Esophagus muscularis mucosa (tissue), 4 donors: Measurements from ENCODE around the gene ZNF79.

ENCODE experiments used
- EP300 ChIP-seq: sonication (generic); formaldehyde crosslinking; IDR thresholded peaks from one replicate; pipeline ENCODE4 v1.6.1; 2017; ENCODE audit warnings: antibody characterized with exemption
- POLR2A ChIP-seq: fragments of 450-650 bp; IDR thresholded peaks from one replicate; pipeline ENCODE4 v1.6.1; 2017; ENCODE audit warnings: antibody characterized with exemption, moderate library complexity, mild to moderate bottlenecking, low read depth
- TF ChIP-seq, protein P1 (sequence below), 3 experiments: fragments of 200-600 bp in 2 of 3; fragments of 450-650 bp in 1 of 3; sonication (generic) in 2 of 3; IDR thresholded peaks; one replicate each; pipeline ENCODE4 v1.5.1; 2017 to 2019; ENCODE audit warnings: antibody characterized with exemption in 3 of 3, mild to moderate bottlenecking in 2 of 3, moderate library complexity in 1 of 3

DNA sequence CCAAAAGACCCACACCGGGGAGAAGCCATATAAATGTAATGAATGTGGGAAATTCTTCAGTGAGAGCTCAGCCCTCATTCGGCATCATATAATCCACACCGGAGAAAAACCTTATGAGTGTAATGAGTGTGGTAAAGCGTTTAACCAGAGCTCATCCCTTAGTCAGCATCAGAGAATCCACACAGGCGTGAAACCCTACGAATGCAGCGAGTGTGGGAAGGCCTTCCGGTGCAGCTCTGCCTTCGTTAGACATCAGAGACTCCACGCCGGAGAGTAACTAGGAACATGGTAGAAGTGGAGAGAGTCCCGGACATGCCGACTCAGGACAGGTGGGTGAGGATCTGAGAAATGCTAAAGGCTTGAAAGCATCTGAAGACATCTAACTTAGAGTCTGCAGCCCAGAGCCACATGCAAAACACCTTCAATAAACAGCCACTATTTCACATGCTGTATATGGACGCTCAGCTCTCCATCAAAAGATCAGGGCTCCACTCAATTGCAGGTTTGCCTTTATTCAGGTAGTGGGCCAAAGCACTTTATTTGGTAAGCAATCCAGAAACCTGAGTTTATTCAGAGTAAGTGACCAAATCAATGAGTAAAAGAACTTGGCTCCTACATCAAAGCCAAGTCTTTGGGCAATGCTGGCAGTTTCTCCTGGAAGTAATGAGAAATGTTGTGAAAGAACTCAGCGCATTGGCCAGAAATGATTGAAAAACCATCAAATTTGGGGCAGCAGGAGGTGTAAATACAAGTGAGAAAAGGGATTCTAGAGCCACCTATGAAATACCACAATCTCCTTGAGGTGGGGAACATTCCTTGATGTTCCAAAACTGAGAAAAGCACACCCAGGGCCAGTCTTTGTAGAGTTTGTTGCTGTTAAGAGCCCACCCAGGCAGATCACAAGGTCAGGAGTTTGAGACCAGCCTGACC is 21.0 kb downstream of the ZNF79 start:
- TF ChIP-seq POLR2A (no peak), EP300 (no peak)
- TF ChIP-seq, protein P1, sequence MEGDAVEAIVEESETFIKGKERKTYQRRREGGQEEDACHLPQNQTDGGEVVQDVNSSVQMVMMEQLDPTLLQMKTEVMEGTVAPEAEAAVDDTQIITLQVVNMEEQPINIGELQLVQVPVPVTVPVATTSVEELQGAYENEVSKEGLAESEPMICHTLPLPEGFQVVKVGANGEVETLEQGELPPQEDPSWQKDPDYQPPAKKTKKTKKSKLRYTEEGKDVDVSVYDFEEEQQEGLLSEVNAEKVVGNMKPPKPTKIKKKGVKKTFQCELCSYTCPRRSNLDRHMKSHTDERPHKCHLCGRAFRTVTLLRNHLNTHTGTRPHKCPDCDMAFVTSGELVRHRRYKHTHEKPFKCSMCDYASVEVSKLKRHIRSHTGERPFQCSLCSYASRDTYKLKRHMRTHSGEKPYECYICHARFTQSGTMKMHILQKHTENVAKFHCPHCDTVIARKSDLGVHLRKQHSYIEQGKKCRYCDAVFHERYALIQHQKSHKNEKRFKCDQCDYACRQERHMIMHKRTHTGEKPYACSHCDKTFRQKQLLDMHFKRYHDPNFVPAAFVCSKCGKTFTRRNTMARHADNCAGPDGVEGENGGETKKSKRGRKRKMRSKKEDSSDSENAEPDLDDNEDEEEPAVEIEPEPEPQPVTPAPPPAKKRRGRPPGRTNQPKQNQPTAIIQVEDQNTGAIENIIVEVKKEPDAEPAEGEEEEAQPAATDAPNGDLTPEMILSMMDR (IDR thresholded peaks at IDR 0.05), result no peak
